ENCODE data around the gene KSR2. TPM values are rescaled to one million over a fixed set of nuclear protein-coding genes. Genes with fewer than 3 reads are reported as not detected.

Gene KSR2
- polyA plus RNA-seq, 2 donors = 0.01 to 0.04 TPM

DNA sequence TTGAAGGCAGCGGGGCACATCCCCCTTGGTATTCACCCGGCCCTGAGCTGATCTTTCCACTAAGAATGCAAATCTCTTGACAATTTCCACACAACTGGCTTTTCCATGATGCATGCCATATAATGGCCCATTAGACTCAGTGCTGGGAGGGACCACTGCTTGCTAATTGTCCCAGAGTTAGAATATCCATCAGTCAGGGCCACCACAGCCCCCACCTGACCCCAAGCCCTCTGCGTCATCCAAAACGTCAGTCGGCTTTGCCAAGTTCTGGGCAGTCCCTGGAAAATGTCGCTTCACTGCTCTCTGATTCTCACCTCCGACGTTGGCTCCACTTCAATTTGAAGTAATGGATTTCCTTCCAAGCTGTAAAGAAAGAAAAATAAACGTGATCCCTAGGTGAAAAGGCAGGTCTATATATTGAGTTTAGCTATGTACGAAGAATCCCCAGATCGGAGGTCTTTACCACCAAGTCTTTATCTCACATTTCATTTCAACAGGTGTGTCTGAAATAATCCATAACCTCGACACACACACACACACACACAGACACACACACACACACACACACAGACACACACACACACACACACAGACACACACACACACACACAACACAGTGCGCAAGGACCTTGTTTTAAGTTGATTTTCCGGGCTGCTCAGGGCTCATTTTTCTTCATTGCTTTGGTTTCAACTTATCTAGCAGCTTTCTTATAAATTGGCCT, 441.9 kb downstream of the KSR2 start:
- Histone ChIP-seq H3K27ac (ENCODE audit: low read depth in 2 of 2, low read length in 1 of 2) (no peak overlapping the region), H3K27me3 (ENCODE audit: control insufficient read depth in 1 of 2, insufficient read depth in 2 of 2, low read length in 2 of 2) (no peaks in the 10 kb centered on the region), H3K4me1 (ENCODE audit: control insufficient read depth in 2 of 2, insufficient read depth in 2 of 2, low read length in 1 of 2) (peaks cover 0 to 2% of the 10 kb centered on the region in 2 donors), H3K4me3 (ENCODE audit: low read depth in 1 of 2, low read length in 2 of 2) (no peak overlapping the region), H3K9me3 (ENCODE audit: control insufficient read depth in 2 of 2, insufficient read depth in 1 of 2, low read depth in 1 of 2, low read length in 1 of 2) (peaks cover 0 to 2% of the 10 kb centered on the region in 2 donors), H3K36me3 (ENCODE audit: control insufficient read depth in 2 of 2, insufficient read depth in 2 of 2, low read length in 1 of 2) (no peaks in the 10 kb centered on the region)
- WGBS, 2 donors = 33 to 43% methylated on average over 14 of the region's 14 CpGs

DNA sequence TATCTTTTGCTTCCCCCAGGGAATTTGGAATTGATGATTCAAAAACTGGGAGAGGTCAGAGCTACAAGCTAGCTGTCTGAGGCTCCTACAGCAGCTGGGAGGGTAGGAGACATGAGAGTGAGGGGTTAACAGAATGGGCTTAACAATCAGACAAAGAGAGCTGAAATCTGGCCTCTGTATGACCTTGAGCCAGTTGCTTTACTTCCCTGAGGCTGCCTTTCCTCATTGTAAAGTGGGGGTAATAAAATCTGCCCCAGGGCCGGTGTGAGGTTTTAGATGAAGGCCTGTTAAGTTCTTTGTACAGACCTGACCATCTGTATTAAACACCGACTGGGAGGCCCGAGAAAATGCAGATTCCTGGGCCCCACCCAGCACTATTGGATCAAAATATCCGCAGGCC, 443.0 kb downstream of the KSR2 start:
- Histone ChIP-seq H3K4me1 (ENCODE audit: control insufficient read depth in 2 of 2, insufficient read depth in 2 of 2, low read length in 1 of 2) (peaks cover 0 to 2% of the 10 kb centered on the region in 2 donors), H3K9me3 (ENCODE audit: control insufficient read depth in 2 of 2, insufficient read depth in 1 of 2, low read depth in 1 of 2, low read length in 1 of 2) (peaks cover 0 to 2% of the 10 kb centered on the region in 2 donors), H3K27ac (ENCODE audit: low read depth in 2 of 2, low read length in 1 of 2) (no peak overlapping the region), H3K36me3 (ENCODE audit: control insufficient read depth in 2 of 2, insufficient read depth in 2 of 2, low read length in 1 of 2) (no peaks in the 10 kb centered on the region), H3K27me3 (ENCODE audit: control insufficient read depth in 1 of 2, insufficient read depth in 2 of 2, low read length in 2 of 2) (no peaks in the 10 kb centered on the region), H3K4me3 (ENCODE audit: low read depth in 1 of 2, low read length in 2 of 2) (no peak overlapping the region)
- 47 to 51% methylated on average over 4 of the region's 4 CpGs for WGBS, 2 donors

DNA sequence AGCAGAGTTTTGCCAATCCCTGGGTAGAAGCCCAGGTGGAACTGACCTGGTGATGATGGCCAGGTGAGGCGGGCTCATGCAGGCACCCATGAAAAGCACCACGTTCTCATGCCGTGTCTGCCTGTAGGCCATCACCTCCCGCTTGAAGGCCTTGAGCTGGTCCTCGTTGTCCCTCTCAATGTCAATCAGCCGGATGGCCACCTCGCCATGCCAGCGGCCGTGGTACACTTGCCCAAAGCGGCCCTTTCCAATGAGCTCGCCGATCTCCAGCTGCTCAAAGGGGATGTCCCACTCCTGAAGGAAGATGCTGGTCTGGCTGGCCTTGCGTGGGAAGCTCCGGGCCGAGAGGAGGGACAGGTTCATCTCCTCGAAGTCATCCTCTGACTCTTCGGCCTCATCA, 444.0 kb downstream of the KSR2 start:
- H3K27ac ChIP-seq (ENCODE audit: low read depth in 2 of 2, low read length in 1 of 2) = no peak overlapping the region
- no peaks in the 10 kb centered on the region for H3K36me3 ChIP-seq (ENCODE audit: control insufficient read depth in 2 of 2, insufficient read depth in 2 of 2, low read length in 1 of 2)
- H3K27me3 ChIP-seq (ENCODE audit: control insufficient read depth in 1 of 2, insufficient read depth in 2 of 2, low read length in 2 of 2) = no peaks in the 10 kb centered on the region
- H3K9me3 ChIP-seq (ENCODE audit: control insufficient read depth in 2 of 2, insufficient read depth in 1 of 2, low read depth in 1 of 2, low read length in 1 of 2) = peaks cover 0 to 2% of the 10 kb centered on the region in 2 donors
- WGBS, 2 donors = 95 to 97% methylated on average over 17 of the region's 17 CpGs
- peaks cover 0 to 2% of the 10 kb centered on the region in 2 donors for H3K4me1 ChIP-seq (ENCODE audit: control insufficient read depth in 2 of 2, insufficient read depth in 2 of 2, low read length in 1 of 2)
- H3K4me3 ChIP-seq (ENCODE audit: low read depth in 1 of 2, low read length in 2 of 2) = no peak overlapping the region

DNA sequence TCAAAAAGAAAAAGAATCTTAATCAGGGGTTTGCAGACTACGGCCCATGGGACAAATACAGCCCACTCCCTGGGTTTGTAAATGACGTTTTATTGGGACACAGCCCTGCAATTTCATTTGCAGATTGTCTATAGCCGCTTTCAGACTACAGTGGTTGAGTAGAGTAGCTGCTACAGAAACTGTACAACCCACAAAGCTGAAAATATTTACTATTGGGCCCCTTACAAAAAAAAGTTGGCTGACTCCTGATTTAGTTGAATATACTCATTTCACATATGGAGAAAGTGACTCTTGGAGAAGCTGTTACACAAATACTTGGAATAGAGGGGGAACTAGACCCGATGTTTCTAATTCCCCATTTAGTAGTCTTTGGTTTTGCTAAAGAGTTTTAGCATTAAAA, 444.8 kb downstream of the KSR2 start:
- H3K27me3 ChIP-seq (ENCODE audit: control insufficient read depth in 1 of 2, insufficient read depth in 2 of 2, low read length in 2 of 2) = no peaks in the 10 kb centered on the region
- H3K9me3 ChIP-seq (ENCODE audit: control insufficient read depth in 2 of 2, insufficient read depth in 1 of 2, low read depth in 1 of 2, low read length in 1 of 2) = no peaks in the 10 kb centered on the region
- H3K27ac ChIP-seq (ENCODE audit: low read depth in 2 of 2, low read length in 1 of 2) = no peak overlapping the region
- H3K4me3 ChIP-seq (ENCODE audit: low read depth in 1 of 2, low read length in 2 of 2) = no peak overlapping the region
- peaks cover 0 to 2% of the 10 kb centered on the region in 2 donors for H3K4me1 ChIP-seq (ENCODE audit: control insufficient read depth in 2 of 2, insufficient read depth in 2 of 2, low read length in 1 of 2)
- 80 to 82% methylated on average over 4 of the region's 4 CpGs for WGBS, 2 donors
- no peaks in the 10 kb centered on the region for H3K36me3 ChIP-seq (ENCODE audit: control insufficient read depth in 2 of 2, insufficient read depth in 2 of 2, low read length in 1 of 2)

DNA sequence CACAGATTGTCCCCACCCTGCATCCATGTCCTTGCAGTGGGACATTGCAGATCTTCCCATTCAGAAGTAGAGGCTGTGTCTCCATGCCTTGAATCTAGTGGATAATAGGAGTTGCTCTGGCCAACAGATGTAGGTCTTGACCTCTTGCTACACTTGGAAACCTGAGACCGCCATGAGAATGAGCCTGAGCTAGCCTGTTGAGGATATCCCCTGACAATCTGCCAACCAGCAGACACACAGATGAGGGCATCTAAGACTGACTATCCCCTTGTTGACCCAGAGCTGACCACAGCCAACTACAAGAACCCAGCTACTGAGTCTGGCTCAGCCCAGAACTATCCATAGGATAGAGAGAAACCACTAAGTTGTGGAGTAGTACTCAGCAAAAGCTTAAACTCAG, 446.2 kb downstream of the KSR2 start:
- Histone ChIP-seq H3K4me3 (ENCODE audit: low read depth in 1 of 2, low read length in 2 of 2) (no peak overlapping the region), H3K27me3 (ENCODE audit: control insufficient read depth in 1 of 2, insufficient read depth in 2 of 2, low read length in 2 of 2) (no peaks in the 10 kb centered on the region), H3K4me1 (ENCODE audit: control insufficient read depth in 2 of 2, insufficient read depth in 2 of 2, low read length in 1 of 2) (peaks cover 0 to 2% of the 10 kb centered on the region in 2 donors), H3K27ac (ENCODE audit: low read depth in 2 of 2, low read length in 1 of 2) (no peak overlapping the region), H3K36me3 (ENCODE audit: control insufficient read depth in 2 of 2, insufficient read depth in 2 of 2, low read length in 1 of 2) (no peaks in the 10 kb centered on the region), H3K9me3 (ENCODE audit: control insufficient read depth in 2 of 2, insufficient read depth in 1 of 2, low read depth in 1 of 2, low read length in 1 of 2) (no peaks in the 10 kb centered on the region)
- WGBS, 2 donors = 76 to 85% methylated on average over 1 of the region's 1 CpG

DNA sequence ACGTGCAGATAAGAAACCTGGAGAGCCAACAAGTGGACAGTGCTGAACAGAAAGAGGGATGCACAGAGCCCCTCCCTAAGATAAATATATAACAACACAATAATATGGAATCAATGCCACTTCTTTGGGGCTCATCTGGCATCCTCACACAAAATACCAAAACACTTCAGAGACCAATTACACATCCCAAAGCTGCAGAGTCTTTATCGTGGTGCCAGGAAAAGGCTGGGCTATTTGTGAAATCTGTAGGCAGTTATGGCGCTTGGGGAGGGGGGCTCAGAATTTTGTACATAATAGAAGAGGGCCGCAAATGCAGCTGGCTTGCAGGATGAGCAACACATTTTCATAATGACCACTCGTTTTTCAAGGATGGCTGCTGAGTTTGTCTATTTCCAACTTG, 446.9 kb downstream of the KSR2 start:
- no peaks in the 10 kb centered on the region for H3K27me3 ChIP-seq (ENCODE audit: control insufficient read depth in 1 of 2, insufficient read depth in 2 of 2, low read length in 2 of 2)
- H3K36me3 ChIP-seq (ENCODE audit: control insufficient read depth in 2 of 2, insufficient read depth in 2 of 2, low read length in 1 of 2) = no peaks in the 10 kb centered on the region
- no peak overlapping the region for H3K4me3 ChIP-seq (ENCODE audit: low read depth in 1 of 2, low read length in 2 of 2)
- H3K4me1 ChIP-seq (ENCODE audit: control insufficient read depth in 2 of 2, insufficient read depth in 2 of 2, low read length in 1 of 2) = peaks cover 0 to 2% of the 10 kb centered on the region in 2 donors
- H3K9me3 ChIP-seq (ENCODE audit: control insufficient read depth in 2 of 2, insufficient read depth in 1 of 2, low read depth in 1 of 2, low read length in 1 of 2) = no peaks in the 10 kb centered on the region
- no peak overlapping the region for H3K27ac ChIP-seq (ENCODE audit: low read depth in 2 of 2, low read length in 1 of 2)
- WGBS, 2 donors = 73 to 74% methylated on average over 5 of the region's 5 CpGs

DNA sequence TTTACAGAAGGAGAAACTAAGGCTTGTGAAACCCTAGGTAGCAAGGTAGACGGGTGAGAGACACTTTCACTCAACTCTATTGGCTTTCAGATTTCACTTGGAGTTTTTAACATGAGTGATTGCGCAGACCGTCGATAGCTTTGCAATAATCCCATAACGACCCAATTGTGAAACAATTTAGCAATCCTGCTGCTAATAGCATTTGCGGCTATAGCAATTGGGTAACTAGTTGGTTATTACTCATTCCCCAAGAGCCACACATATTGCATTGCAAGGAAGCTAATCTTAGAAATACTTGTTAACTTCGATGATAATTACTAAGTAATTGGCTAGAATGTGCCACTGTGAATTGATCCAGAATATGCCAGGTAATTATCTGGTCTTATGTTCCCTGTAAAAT, 447.4 kb downstream of the KSR2 start:
- no peak overlapping the region for H3K27ac ChIP-seq (ENCODE audit: low read depth in 2 of 2, low read length in 1 of 2)
- no peaks in the 10 kb centered on the region for H3K36me3 ChIP-seq (ENCODE audit: control insufficient read depth in 2 of 2, insufficient read depth in 2 of 2, low read length in 1 of 2)
- H3K4me3 ChIP-seq (ENCODE audit: low read depth in 1 of 2, low read length in 2 of 2) = no peak overlapping the region
- H3K27me3 ChIP-seq (ENCODE audit: control insufficient read depth in 1 of 2, insufficient read depth in 2 of 2, low read length in 2 of 2) = no peaks in the 10 kb centered on the region
- no peaks in the 10 kb centered on the region for H3K9me3 ChIP-seq (ENCODE audit: control insufficient read depth in 2 of 2, insufficient read depth in 1 of 2, low read depth in 1 of 2, low read length in 1 of 2)
- H3K4me1 ChIP-seq (ENCODE audit: control insufficient read depth in 2 of 2, insufficient read depth in 2 of 2, low read length in 1 of 2) = no peaks in the 10 kb centered on the region
- 66 to 76% methylated on average over 7 of the region's 7 CpGs for WGBS, 2 donors

DNA sequence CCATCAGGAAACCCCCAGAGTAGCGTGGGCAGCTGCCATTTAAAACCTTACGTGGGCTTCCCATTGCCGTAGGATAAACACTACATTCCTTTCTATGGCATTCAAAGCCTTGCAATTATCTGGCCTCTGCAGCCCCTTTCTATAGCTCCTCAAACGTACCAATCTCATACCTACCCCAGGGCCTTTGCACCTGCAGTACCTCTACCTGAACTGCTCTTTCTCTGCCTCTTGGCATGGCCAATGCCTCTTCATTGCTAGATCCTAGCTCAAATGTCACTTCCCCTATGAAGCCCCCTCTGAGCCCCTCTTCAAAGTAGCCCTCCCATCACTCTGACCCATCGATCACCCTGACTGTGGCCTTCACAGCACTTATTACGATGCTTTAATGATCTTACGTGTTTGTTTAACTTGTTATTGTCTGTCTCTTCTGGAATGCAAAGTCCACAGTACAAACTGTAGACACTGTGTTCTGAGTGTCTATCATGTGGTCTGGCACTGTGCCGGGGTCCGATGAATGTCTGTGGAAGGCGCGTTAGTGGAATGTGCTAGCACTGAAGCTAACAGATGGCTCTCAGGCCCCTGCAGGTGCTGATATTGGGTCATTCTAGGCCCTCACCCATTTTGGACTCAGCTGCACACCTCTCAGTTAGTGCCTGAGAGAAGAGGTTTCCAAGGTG, 450.1 kb downstream of the KSR2 start:
- Histone ChIP-seq H3K27ac (ENCODE audit: low read depth in 2 of 2, low read length in 1 of 2) (no peak overlapping the region), H3K9me3 (ENCODE audit: control insufficient read depth in 2 of 2, insufficient read depth in 1 of 2, low read depth in 1 of 2, low read length in 1 of 2) (no peaks in the 10 kb centered on the region), H3K36me3 (ENCODE audit: control insufficient read depth in 2 of 2, insufficient read depth in 2 of 2, low read length in 1 of 2) (no peaks in the 10 kb centered on the region), H3K4me3 (ENCODE audit: low read depth in 1 of 2, low read length in 2 of 2) (no peak overlapping the region), H3K27me3 (ENCODE audit: control insufficient read depth in 1 of 2, insufficient read depth in 2 of 2, low read length in 2 of 2) (no peaks in the 10 kb centered on the region), H3K4me1 (ENCODE audit: control insufficient read depth in 2 of 2, insufficient read depth in 2 of 2, low read length in 1 of 2) (no peaks in the 10 kb centered on the region)
- WGBS, 2 donors = 56 to 58% methylated on average over 11 of the region's 11 CpGs

DNA sequence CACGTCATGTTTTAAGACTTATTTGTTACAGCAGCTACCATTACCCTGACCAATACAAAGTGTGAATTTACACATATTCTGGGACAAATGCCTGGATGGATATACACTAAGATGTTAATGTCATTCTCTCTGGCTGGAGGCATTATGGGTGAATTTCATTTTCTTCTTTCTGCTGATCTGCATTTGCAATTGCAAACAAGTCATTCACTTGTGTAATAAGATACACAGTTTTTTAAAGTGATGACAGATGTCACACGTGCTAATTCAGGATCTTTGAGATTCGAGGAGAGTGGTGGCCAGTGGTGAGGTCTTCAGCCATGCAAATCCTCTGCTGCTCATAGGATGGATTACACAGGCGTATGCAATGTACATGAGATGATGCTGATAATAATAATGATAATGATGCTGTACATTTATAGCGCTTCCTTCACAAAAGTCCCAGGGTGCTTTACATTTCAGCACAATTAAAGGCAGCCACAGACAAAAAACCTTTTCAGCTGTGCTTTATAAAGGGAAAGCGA, 451.5 kb downstream of the KSR2 start:
- Histone ChIP-seq H3K4me1 (ENCODE audit: control insufficient read depth in 2 of 2, insufficient read depth in 2 of 2, low read length in 1 of 2) (no peaks in the 10 kb centered on the region), H3K27me3 (ENCODE audit: control insufficient read depth in 1 of 2, insufficient read depth in 2 of 2, low read length in 2 of 2) (no peaks in the 10 kb centered on the region), H3K27ac (ENCODE audit: low read depth in 2 of 2, low read length in 1 of 2) (no peak overlapping the region), H3K4me3 (ENCODE audit: low read depth in 1 of 2, low read length in 2 of 2) (no peak overlapping the region), H3K9me3 (ENCODE audit: control insufficient read depth in 2 of 2, insufficient read depth in 1 of 2, low read depth in 1 of 2, low read length in 1 of 2) (no peaks in the 10 kb centered on the region), H3K36me3 (ENCODE audit: control insufficient read depth in 2 of 2, insufficient read depth in 2 of 2, low read length in 1 of 2) (no peaks in the 10 kb centered on the region)
- 81 to 85% methylated on average over 6 of the region's 6 CpGs for WGBS, 2 donors

Data from esophagus (tissue), 2 donors.